Heart left ventricle (tissue), 16 donors: ENCODE measurements around the gene BCL10. TPM values are rescaled to one million over a fixed set of nuclear protein-coding genes. Genes with fewer than 3 reads are reported as not detected.

Experiments
- ATAC-seq, 4 donors: fragments of 200-7000 bp; cut with Tn5 transposase; one replicate each; pipeline ENCODE4 v1.9.1; 2020 to 2022; ENCODE audit warnings: moderate library complexity in 4 of 4, mild to moderate bottlenecking in 3 of 4, moderate number of reproducible peaks in 1 of 4
- DNase-seq, 5 donors: peaks; one replicate each; pipeline ENCODE4 v3.0.0-alpha.2; 2020
- H3K27ac ChIP-seq, 12 donors: fragments of 200-600 bp; sonication (generic) in 4 of 12; one replicate each; pipeline versions ENCODE4 v1.5.0 to v1.8.0; 2016 to 2022; ENCODE audit warnings: mild to moderate bottlenecking in 2 of 12
- H3K27me3 ChIP-seq, 9 donors: fragments of 200-600 bp; sonication (generic) in 2 of 9; one replicate each; pipeline versions ENCODE4 v1.5.1 to v1.8.0; 2016 to 2022; ENCODE audit warnings: mild to moderate bottlenecking in 3 of 9
- H3K36me3 ChIP-seq, 9 donors: fragments of 200-600 bp; sonication (generic) in 2 of 9; one replicate each; pipeline versions ENCODE4 v1.5.0 to v1.8.0; 2018 to 2022; ENCODE audit warnings: mild to moderate bottlenecking in 2 of 9
- H3K4me1 ChIP-seq, 12 donors: fragments of 200-600 bp; sonication (generic) in 4 of 12; one replicate each; pipeline versions ENCODE4 v1.5.0 to v1.8.0; 2016 to 2022; ENCODE audit warnings: mild to moderate bottlenecking in 3 of 12
- H3K4me3 ChIP-seq, 12 donors: fragments of 200-600 bp; sonication (generic) in 4 of 12; one replicate each; pipeline versions ENCODE4 v1.5.0 to v1.8.0; 2017 to 2022; ENCODE audit warnings: mild to moderate bottlenecking in 9 of 12, moderate library complexity in 4 of 12
- H3K9me3 ChIP-seq, 12 donors: fragments of 200-600 bp; sonication (generic) in 4 of 12; one replicate each; pipeline versions ENCODE4 v1.5.0 to v1.8.0; 2016 to 2022; ENCODE audit warnings: mild to moderate bottlenecking in 1 of 12
- POLR2A ChIP-seq, 2 donors: fragments of 450-650 bp; IDR thresholded peaks; one replicate each; pipeline ENCODE4 v1.6.1; 2017; ENCODE audit warnings: antibody characterized with exemption in 2 of 2, mild to moderate bottlenecking in 2 of 2, moderate library complexity in 2 of 2
- WGBS, 4 donors: extraction: QIAGEN DNeasy Blood & Tissue Kit in 2 of 4; methylation state at CpG; one replicate each; pipeline versions ENCODE4 v1.1.5 to v1.1.7; 2013 to 2018; 5-methylcytosine and 5-hydroxymethylcytosine counted together
- intact Hi-C, 10 donors: fragments of 100-400 bp; cut with DNase I; formaldehyde crosslinking; loops; one replicate each; pipeline versions ENCODE4 v1.11.1 to v1.14.2; 2022
- polyA plus RNA-seq, 2 donors: library from polyadenylated mRNA; stranded (reverse); fragments of 200-250 nt; gene quantifications; one replicate each; pipeline ENCODE4 v1.2.3, GENCODE V29; 2013
- total RNA-seq, 9 donors: library from RNA; depleted of rRNA in 2 of 9; stranded (reverse); fragments of >200 nt in 2 of 9; fragmentation: NEBNext Ultra II Directional in 3 of 9; extraction: Animal tissue kit (Norgen Biotek cat#: 25700) in 3 of 9; gene quantifications; one replicate each; pipeline versions ENCODE4 v1.1.0 to v1.2.4, GENCODE V29; 2016 to 2023
- TF ChIP-seq, protein P1 (sequence below), 12 donors: fragments of 200-600 bp; sonication (generic) in 4 of 12; IDR thresholded peaks; one replicate each; pipeline versions ENCODE4 v1.5.0 to v1.8.0; 2018 to 2022; ENCODE audit warnings: antibody characterized with exemption in 12 of 12, mild to moderate bottlenecking in 5 of 12
- donor health status: ischemic (EF 13 %, LVEDD 7.1; RV severe dilation, severe dysfunction).
- donor health status: healthy with polysubstance abuse.
- donor health status: DM: no; HTN: yes; CAD: no.
- donor health status: DM: no; HTN: no; CAD: no.
- donor health status: ischemic (EF 25% LVEDD 6.9; RV normal size, moderate dysfunction).
- donor health status: ischemic (EF 25% LVEDD 5.7; RV mildly dilated, moderate dysfunction).
- donor health status: healthy.
- donor health status: DM: yes; HTN: yes; CAD: no.
- donor health status: ischemic (EF 35%, LVEDD 5.7; RV mildly dilated, moderate dysfunction).
- donor health status: nonischemic (EF 11% LVEDD 7.7; RV severe dilation, severe dysfunction).
- donor health status: DM: yes; HTN: yes; CAD: no.
- donor health status: PGD.
- donor health status: ischemic (EF 29% LVEDD 5.4; RV normal size, mild dysfunction).
- donor health status: nonischemic (EF 23%, LVEDD 6.1; RV moderate dilation, normal function).

Gene BCL10
- total and polyA plus RNA-seq, 11 donors, result 3.4 to 20.4 (median 8.0) TPM

GRCh38 chr1:85276978-85277639 is 677 bp upstream of the BCL10 start:
- peak overlapping the region; percentile 61 to 98 (median 97) for H3K27ac ChIP-seq
- ATAC-seq, result no peak
- peaks cover 8 to 56% (median 25%) of the 10 kb centered on the region in 12 donors for H3K4me1 ChIP-seq
- H3K9me3 ChIP-seq, result no peaks in the 10 kb centered on the region
- H3K4me3 ChIP-seq, result peak overlapping the region; percentile 8 to 97 (median 90)
- H3K36me3 ChIP-seq, result peaks cover 0 to 17% (median 1%) of the 10 kb centered on the region in 9 donors
- TF ChIP-seq, protein P1, sequence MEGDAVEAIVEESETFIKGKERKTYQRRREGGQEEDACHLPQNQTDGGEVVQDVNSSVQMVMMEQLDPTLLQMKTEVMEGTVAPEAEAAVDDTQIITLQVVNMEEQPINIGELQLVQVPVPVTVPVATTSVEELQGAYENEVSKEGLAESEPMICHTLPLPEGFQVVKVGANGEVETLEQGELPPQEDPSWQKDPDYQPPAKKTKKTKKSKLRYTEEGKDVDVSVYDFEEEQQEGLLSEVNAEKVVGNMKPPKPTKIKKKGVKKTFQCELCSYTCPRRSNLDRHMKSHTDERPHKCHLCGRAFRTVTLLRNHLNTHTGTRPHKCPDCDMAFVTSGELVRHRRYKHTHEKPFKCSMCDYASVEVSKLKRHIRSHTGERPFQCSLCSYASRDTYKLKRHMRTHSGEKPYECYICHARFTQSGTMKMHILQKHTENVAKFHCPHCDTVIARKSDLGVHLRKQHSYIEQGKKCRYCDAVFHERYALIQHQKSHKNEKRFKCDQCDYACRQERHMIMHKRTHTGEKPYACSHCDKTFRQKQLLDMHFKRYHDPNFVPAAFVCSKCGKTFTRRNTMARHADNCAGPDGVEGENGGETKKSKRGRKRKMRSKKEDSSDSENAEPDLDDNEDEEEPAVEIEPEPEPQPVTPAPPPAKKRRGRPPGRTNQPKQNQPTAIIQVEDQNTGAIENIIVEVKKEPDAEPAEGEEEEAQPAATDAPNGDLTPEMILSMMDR (IDR thresholded peaks at IDR 0.05), result no peak
- no peak for TF ChIP-seq POLR2A (IDR thresholded peaks at IDR 0.05)
- intact Hi-C loops, result loop anchor here in 1 of 10 donors (1.0 kb wide), 1 partner anchor 18 kb away; the partner anchor contains the start of gene C1orf52
- no peaks in the 10 kb centered on the region for H3K27me3 ChIP-seq
- 61 to 65% (median 64%) methylated on average over 11 of the region's 11 CpGs for WGBS, 4 donors
- peak in 1 of 5 donors; percentile 28 for DNase-seq

DNA sequence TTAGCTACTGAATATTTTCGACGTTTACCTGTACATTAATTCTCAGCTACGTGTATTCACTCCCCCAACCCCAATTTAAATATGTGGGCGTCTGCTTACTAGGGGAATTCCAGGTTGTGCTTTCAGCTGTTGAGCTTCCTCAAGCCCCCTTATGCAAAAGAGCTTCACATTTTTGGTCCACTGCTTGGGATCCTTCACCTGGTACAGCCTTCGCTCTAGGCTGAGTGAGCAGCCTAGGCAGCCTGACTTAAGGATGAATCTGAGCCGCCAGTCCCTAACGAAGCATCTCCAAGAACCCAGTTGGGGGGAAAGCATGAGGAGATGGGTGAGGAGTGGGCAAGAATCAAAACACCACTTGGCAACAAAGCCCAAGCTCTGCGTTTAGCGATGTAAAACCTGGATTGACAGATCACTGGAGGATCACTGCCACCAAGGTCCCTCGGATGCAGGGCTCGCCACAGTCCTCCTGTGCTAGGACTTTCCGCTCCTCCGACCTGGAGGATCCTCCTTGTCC is 674 bp downstream of the BCL10 start:
- intact Hi-C loops, result loop anchor here in 1 of 10 donors (1.0 kb wide), 1 partner anchor 16 kb away; the partner anchor contains the start of gene C1orf52
- H3K27ac ChIP-seq, result peak overlapping the region; percentile 61 to 98 (median 97)
- TF ChIP-seq, protein P1 (IDR thresholded peaks at IDR 0.05), result no peak
- no peak for TF ChIP-seq POLR2A (IDR thresholded peaks at IDR 0.05)
- H3K36me3 ChIP-seq, result peaks cover 0 to 30% (median 8%) of the 10 kb centered on the region in 9 donors
- no peaks in the 10 kb centered on the region for H3K27me3 ChIP-seq
- peaks cover 8 to 65% (median 27%) of the 10 kb centered on the region in 12 donors for H3K4me1 ChIP-seq
- peak overlapping the region; percentile 65 to 97 (median 90) for H3K4me3 ChIP-seq
- no peaks in the 10 kb centered on the region for H3K9me3 ChIP-seq
- WGBS, 4 donors, result 2 to 5% (median 3%) methylated on average over 11 to 13 of the region's 13 CpGs
- DNase-seq (no peak), ATAC-seq (no peak)

- Histone ChIP-seq H3K4me1 (peaks cover 8 to 68% (median 27%) of the 10 kb centered on the region in 12 donors), H3K9me3 (no peaks in the 10 kb centered on the region), H3K36me3 (peaks cover 0 to 38% (median 16%) of the 10 kb centered on the region in 9 donors), H3K4me3 (peak overlapping the region in 10 of 12 donors; percentile 69 to 97 (median 92)), H3K27me3 (no peaks in the 10 kb centered on the region), H3K27ac (peak overlapping the region in 7 of 12 donors; percentile 61 to 98 (median 97))
- WGBS, 4 donors, result 53 to 70% (median 57%) methylated on average over 1 of the region's 1 CpG
- TF ChIP-seq, protein P1 (IDR thresholded peaks at IDR 0.05), result no peak
- no peak for TF ChIP-seq POLR2A (IDR thresholded peaks at IDR 0.05)
- DNase-seq (no peak), ATAC-seq (no peak)
- intact Hi-C loops, result no loop called here
These were observed 1.4 kb downstream of the BCL10 start for GRCh38 chr1:85274969-85275453.

DNA sequence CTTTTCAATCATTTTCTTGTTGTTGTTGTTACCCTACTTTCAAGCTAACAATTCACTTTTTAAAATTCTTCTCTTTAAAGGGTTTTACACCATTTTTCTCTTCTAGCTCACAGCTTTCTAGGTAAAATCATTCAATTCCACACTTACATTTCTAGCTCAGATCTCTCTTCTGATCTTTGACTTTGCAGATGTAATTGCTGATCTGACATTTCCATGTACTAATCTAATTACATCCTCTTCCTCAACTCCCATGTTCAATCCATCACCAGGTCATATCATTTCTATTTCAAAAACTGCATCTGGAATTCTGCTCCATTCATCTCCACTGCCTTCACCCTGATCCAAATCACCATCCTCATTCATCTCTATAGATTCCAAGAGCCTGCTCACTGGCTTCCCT is 3.0 kb downstream of the BCL10 start:
- TF ChIP-seq, protein P1 (IDR thresholded peaks at IDR 0.05), result no peak
- TF ChIP-seq POLR2A (IDR thresholded peaks at IDR 0.05), result no peak
- Histone ChIP-seq H3K9me3 (no peaks in the 10 kb centered on the region), H3K36me3 (peaks cover 0 to 54% (median 32%) of the 10 kb centered on the region in 9 donors), H3K4me3 (no peak overlapping the region), H3K27me3 (no peaks in the 10 kb centered on the region), H3K27ac (no peak overlapping the region), H3K4me1 (peaks cover 8 to 58% (median 28%) of the 10 kb centered on the region in 12 donors)
- no peak for ATAC-seq
- intact Hi-C loops, result no loop called here
- no peak for DNase-seq
